Mammary epithelial cell (primary cell): ENCODE measurements around the gene GALNT2.

Source experiments
- EZH2 ChIP-seq: IDR thresholded peaks from 2 replicates; pipeline ENCODE4 v1.6.1; 2012; ENCODE audit warnings: low read length, inconsistent platforms, borderline replicate concordance
- TF ChIP-seq, protein P1 (sequence below), 2 donors: IDR thresholded peaks in 1 of 2; conservative IDR thresholded peaks in 1 of 2; 2 replicates each; pipeline ENCODE4 v1.5.1; 2011 to 2012; ENCODE audit warnings: inconsistent platforms in 2 of 2, low read length in 2 of 2, mild to moderate bottlenecking in 2 of 2, control low read depth in 1 of 2, low read depth in 1 of 2; ENCODE audit not compliant: insufficient read depth in 1 of 2; ENCODE audit errors: extremely low read depth in 1 of 2

DNA sequence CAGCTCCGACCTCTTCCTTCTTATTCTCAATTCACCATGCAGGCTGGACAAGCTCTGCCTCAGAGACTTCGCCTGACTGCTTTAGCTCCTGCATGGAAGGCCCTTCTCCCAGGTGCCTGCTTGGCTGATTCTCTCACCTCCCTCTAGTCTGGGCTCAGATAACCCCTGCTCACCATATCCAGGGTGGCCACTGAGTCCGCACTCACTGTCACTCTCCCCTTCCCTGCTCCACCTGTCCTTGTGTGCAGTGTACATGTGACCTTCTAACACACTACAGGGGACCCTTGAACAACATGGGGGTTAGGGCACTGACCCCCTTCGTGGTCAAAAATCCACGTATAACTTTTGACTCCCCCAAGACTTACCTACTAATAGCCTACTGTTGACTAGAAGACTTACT, 14.4 kb upstream of the GALNT2 start:
- TF ChIP-seq EZH2 = no peak
- TF ChIP-seq, protein P1, sequence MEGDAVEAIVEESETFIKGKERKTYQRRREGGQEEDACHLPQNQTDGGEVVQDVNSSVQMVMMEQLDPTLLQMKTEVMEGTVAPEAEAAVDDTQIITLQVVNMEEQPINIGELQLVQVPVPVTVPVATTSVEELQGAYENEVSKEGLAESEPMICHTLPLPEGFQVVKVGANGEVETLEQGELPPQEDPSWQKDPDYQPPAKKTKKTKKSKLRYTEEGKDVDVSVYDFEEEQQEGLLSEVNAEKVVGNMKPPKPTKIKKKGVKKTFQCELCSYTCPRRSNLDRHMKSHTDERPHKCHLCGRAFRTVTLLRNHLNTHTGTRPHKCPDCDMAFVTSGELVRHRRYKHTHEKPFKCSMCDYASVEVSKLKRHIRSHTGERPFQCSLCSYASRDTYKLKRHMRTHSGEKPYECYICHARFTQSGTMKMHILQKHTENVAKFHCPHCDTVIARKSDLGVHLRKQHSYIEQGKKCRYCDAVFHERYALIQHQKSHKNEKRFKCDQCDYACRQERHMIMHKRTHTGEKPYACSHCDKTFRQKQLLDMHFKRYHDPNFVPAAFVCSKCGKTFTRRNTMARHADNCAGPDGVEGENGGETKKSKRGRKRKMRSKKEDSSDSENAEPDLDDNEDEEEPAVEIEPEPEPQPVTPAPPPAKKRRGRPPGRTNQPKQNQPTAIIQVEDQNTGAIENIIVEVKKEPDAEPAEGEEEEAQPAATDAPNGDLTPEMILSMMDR (conservative IDR thresholded peaks at IDR 0.05 in 1 of 2, IDR thresholded peaks at IDR 0.05 in 1 of 2; ENCODE audit: extremely low read depth in 1 of 2, insufficient read depth in 1 of 2, low read depth in 1 of 2, low read length in 2 of 2) = no peak
